GM20431 (cell line): Measurements from ENCODE around the gene PRAMEF26.
"Not testable (repeated sequence)": the region's sequence is repeated elsewhere in the genome, so short reads cannot be mapped to it uniquely, and the experiment has no call there.

Experiments
- in situ Hi-C: fragments of 300-500 bp; cut with MseI, MboI; formaldehyde crosslinking; loops from one replicate; pipeline ENCODE4 v1.15.0; 2020; ENCODE audit warnings: low sequenced_read_pairs; ENCODE audit not compliant: unreplicated experiment

PRAMEF26 gene

DNA sequence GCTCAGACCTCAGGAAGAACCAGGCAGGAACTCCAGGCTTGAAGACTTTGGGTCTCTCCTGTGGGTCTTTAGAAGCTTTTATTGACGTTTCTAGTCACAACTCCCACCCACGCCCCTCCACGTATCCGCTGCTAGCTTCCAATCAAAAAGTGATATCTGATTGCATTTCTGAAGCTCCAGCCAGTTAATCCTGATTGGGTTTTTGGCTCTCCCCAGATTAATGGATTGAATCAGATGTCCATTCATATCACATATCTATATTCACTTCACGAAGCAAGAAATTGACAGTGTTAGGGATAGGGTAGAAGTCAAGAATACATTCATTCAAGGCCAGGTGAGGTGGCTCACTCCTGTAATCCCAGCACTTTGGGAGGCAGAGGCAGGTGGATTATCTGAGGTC is at the start of gene PRAMEF26:
TSS of gene PRAMEF26 (minus strand) at position 101 of the 400 bp plus-strand sequence. CDS start 2,914 bp downstream, outside the sequence.
- in situ Hi-C loops, result not testable (repeated sequence)

DNA sequence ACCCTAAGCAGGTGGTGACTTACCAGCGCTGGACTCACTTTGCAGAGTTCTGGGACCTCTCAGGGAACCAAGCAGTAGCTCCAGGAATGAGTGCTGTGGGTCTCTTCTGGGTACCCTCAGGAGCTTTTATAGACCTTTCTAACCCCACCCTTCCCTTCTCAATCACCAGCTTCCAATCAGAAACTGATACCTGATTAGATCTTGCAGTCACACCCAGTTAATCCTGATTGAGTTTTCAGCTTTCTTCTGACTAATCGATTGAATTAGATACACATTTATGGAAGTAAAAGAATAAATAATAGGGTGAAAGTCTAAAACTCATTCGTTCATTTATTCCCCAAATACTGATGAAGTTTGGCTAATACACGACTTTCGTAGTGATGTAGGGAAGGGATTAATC is 45.5 kb upstream of the PRAMEF26 start, which contains the start of gene PRAMEF13:
TSS of gene PRAMEF13 (minus strand) at position 101 of the 400 bp plus-strand sequence. CDS start 1,820 bp downstream, outside the sequence.
- in situ Hi-C loops, result not testable (repeated sequence)

DNA sequence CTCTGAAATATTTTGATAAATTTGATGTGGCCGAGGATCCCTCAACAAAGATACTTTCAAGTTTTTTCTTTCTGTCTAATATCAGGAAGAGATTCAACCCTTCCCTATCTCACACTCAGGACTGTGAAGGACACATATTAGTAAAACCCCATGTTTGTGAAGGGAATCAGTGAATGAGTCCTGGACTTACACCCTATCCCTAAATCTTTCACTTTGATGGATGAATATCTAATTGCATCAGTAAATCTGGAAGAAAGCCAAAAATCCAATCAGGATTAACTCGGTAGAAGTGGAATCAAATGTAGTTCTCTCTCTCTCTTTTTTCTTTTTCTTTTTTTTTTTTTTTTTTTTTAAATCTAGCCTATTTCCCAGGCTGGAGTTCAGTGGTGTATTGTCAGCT is 15.7 kb upstream of the PRAMEF26 start, which contains the start of gene PRAMEF9:
TSS of gene PRAMEF9 (plus strand) at position 301 of the 400 bp plus-strand sequence. CDS start 3,433 bp downstream, outside the sequence.
- in situ Hi-C loops, result not testable (repeated sequence)

DNA sequence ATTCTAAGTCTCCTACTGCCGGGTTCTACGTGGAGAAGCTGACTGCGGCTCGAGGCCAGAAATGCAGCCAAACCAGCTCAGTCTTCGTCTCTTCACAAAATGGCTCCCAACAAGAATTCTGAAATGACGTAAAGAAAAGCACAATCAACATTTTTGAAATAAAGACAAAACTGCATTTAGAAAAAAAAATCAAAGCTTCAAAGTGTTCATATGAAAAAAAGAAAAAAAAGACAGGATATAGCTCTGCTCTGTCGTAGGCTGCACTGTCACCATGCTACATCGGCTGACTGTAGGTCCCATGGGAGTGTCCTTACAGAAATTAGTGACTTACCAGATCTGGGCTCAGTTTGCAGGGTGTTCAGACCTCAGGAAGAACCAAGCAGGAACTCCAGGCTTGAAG is 9.7 kb upstream of the PRAMEF26 start, which contains the start of gene HNRNPCL4:
TSS of gene HNRNPCL4 (minus strand) at position 101 of the 400 bp plus-strand sequence. CDS start 164 bp downstream, outside the sequence.
- in situ Hi-C loops, result not testable (repeated sequence)

DNA sequence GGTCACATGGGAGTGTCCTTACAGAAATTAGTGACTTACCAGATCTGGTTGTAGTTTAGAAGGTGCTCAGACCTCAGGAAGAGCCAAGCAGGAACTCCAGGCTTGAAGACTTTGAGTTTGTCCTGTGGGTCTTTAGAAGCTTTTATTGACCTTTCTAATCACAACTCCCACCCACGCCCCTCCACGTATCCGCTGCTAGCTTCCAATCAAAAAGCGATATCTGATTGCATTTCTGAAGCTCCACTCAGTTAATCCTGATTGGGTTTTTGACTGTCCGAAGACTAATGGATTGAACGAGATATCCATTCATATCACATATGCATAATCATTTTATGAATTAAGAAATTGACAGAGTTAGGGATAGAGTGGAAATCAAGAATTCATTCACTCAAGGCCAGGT is 39.1 kb downstream of the PRAMEF26 start, which contains the start of gene HNRNPCL2:
TSS of gene HNRNPCL2 (minus strand) at position 101 of the 400 bp plus-strand sequence. CDS start 454 bp downstream, outside the sequence.
- in situ Hi-C loops, result not testable (repeated sequence)
